HG03103 (cell line): ENCODE results near the gene PILRA.
"Not testable (repeated sequence)": the region's sequence is repeated elsewhere in the genome, so short reads cannot be mapped to it uniquely, and the experiment has no call there.

Experiments used
- ATAC-seq: cut with Tn5 transposase; IDR thresholded peaks from one replicate; pipeline ENCODE4 v1.9.1; 2021; ENCODE audit warnings: low read depth; ENCODE audit not compliant: unreplicated experiment

PILRA gene

DNA sequence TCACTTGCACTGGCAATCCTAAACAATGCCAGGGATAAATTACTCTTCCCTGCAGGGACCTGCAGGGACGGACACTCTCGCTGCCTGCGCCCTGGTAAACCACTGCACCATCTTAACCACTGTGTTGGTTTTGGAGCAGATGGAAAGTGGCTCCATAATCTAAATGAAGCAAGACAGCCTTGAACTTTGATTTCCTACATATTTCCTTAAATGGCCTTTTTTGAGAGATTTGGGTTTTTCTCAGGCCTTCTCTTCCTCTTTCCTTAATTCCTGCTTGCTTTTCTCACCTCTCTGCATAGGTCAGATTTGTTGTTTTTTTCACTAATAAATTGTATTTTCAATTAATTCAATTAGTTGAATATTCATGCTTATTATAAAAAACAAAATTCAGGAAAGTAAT, 2.8 kb downstream of the PILRA start:
- ATAC-seq, result no peak

- no peak for ATAC-seq
These were observed 4.9 kb downstream of the PILRA start for GRCh38 chr7:100378114-100378755.

DNA sequence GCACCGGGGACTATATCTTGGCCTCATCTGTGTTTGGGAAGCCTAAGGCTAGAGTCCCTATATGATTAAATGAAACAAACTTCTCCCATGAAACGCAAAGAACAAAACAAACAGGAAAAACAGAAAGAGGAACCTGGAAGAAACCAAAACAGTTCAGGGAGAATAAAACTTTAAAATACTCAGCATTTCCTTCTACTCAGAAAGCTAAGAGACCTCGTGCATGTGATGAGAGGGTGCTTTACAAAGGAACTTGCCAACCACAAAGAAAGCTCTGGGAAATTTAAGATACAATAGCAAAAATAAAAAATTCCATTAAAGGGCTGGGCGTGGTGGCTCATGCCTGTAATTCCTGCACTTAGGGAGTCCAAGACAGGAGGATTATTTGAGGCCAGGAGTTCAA, 6.9 kb downstream of the PILRA start:
- ATAC-seq, result no peak

- ATAC-seq, result not testable (repeated sequence)
These were observed 8.4 kb downstream of the PILRA start for GRCh38 chr7:100381531-100382233.

- not testable (repeated sequence) for ATAC-seq
These were observed 9.1 kb downstream of the PILRA start for GRCh38 chr7:100382234-100382853.

GRCh38 chr7:100384628-100385294, 11.5 kb downstream of the PILRA start:
- ATAC-seq, result no peak

GRCh38 chr7:100386940-100387339, 13.7 kb downstream of the PILRA start:
- no peak for ATAC-seq

- ATAC-seq, result no peak
These were observed 14.4 kb downstream of the PILRA start for GRCh38 chr7:100387695-100388094.

DNA sequence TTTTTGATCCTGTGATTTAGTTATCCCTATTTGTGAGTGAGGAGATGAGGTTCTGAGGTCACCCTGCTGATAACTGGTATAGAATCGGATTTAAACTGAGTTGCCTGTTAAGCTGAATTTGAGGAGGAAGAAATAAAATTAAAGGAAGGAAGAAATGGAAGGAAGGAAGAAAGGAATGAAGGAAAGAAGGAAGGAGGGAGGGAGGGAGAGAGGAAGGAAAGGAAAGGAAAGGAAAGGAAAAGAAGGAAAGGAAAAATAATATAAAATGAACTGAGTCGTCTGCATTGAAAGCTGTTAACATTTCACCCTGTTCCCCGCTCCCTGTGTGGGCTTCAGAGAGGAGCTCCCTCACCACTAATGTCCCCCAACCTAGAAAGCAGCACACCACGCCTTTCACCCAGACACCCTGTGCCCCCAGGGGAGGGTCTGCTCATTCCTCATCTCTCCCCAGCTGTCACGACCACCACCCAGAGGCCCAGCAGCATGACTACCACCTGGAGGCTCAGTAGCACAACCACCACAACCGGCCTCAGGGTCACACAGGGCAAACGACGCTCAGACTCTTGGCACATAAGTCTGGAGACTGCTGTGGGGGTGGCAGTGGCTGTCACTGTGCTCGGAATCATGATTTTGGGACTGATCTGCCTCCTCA, 16.3 kb downstream of the PILRA start:
- no peak for ATAC-seq

GRCh38 chr7:100390286-100391009, 17.2 kb downstream of the PILRA start:
- no peak for ATAC-seq

DNA sequence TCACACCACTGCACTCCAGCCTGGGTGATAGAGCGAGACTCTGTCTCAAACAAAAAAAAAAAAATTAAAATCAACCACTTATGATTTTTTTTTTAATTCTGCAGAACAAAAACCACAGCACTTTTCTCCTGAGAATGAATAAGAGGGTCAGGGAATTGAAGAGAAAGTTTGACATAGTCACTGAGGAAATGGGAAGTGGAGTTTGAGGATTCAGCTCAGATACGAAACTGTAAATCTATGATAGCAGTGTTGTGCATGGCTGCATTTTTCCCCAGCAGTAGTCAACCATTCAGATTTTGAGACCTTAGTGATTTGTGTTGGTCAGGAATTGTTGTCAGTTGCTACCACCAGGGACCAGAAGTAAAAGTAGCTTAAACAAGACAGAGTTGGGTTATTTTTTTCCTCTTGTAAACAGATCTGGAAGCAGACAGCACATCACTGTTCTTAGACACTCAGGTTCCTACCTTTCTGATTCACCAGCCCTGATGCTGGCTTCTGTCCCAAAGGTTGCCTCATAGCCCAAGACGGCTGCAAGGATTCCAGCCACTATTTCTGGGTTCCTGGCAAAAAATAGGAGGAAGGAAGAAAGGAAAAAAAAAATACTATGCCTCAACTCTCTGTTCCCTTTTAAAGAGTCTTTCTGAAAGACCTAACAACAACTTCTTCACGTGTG, 20.1 kb downstream of the PILRA start:
- no peak for ATAC-seq

- no peak for ATAC-seq
These were observed 20.8 kb downstream of the PILRA start for GRCh38 chr7:100394077-100394476.

DNA sequence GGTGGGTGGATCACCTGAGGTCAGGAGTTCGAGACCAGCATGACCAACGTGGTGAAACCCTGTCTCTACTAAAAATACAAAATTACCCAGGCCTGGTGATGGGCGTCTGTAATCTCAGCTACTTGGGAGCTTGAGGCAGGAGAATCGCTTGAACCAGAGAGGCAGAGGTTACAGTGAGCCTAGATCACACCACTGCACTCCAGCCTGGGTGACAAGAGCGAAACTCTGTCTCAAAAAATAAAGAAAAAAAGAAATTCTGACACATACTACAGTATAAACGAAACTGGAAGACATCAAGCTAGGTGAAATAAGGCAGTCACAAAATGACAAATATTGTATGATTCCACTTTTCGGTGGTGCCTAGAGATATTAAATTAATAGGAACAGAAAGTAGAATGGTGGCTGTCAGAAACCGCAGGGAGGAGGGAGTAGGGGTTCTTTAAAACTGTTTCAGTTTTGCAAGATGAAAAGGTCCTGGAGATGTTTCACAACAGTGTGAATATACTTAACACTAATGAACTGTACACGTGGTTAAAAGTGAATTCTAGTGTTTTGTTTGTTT, 23.2 kb downstream of the PILRA start:
- peak; percentile 76 for ATAC-seq

DNA sequence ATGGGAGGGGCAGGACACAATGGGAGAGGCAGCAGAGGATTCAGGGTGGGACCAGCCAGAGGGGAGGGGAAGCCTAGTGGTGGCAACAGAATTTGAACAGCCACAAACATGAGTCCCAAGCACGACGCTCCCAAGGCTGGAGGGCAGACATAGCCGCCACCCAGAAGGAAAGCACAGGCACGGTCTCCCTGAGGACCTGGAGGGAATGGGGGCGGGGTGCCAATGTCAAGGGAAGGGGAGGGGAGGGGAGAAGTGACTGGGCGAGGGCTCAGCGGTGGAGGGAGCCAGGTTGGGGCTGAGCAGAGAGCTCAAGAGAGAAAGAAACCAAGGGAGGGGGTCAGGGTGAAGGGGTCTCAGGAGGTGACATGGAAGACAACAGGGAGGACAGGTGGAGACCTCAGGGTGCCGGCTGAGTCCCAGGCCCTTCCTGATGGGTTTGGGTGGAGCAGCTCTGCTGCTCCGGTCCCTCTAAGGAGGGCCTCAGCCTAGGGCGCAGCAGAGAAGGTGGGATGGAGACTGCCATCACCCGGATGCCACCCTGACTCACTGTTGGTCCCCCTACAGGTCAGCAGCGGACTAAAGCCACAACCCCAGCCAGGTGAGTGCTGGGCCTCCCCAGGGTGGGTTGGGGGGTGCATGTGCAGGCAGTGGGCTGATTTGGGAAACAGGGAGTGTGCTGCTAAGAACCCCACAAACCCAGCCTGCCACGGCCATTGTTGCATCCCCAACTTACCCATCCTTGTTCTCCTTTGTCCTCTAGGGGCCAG, 24.2 kb downstream of the PILRA start:
- ATAC-seq, result no peak

GRCh38 chr7:100398239-100398638, 25.0 kb downstream of the PILRA start:
- no peak for ATAC-seq

- no peak for ATAC-seq
These were observed 26.8 kb downstream of the PILRA start for GRCh38 chr7:100400041-100400440.

DNA sequence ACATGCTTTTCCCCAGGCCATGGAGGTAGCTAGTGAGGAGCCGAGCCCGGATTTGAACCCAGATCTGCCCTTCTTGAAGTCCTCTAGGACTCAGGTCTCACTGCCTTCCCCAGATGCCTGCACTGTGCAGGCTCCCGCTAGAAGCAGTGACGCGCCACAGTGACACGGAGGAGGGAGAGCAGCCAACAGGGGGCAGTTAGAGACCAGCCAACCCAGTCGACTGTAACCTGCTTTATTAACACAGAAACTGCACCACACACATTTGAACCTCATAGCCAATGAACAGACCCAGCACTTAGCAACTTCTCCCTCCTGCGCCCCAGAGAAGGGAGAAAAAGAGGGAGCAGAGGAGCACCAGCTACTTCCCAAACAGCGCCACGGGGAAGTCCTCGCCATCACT, 27.4 kb downstream of the PILRA start:
- ATAC-seq, result no peak

DNA sequence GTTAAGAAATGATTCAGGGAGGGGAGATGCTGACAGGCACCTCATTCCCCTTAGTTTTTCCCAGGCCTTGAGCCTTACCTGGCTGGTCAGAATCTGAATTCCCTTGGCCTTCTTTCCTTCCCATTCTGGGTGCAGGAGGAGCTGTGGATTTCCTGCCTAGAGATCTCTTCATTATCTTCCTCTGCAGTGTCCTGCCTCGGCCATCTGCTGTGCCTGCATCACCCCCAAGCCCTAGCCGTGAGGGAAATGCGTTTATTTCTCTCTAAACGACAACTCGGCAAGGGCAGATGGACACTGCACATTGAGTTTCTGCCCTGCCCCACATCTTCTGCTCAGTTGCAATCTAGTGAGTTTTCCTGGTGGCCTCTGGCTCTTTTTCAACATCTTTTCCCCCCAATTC, 28.5 kb downstream of the PILRA start:
- ATAC-seq, result no peak

DNA sequence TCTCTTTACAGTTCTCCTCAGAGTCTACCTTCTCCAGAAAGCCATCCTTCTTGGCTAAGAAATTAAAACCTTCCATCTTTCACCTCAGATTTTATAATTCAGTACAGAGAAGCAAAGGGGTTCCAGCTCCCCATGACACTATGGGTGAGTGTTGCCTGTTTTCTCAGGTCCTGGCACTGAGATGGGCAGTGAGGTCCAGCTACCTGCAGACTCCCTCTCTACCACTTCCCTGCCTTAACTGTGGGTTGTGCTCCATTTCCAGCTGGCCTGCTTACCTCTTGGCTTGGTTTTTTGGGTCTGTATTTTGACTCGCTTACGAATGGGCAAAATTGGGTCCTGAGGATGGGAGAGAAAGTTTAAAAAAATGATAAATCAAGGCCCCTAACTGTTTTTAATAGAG, 29.0 kb downstream of the PILRA start:
- ATAC-seq, result no peak
